GM19395 (cell line): Measurements from ENCODE around the gene ENTHD1.

Source experiments
- ATAC-seq: cut with Tn5 transposase; IDR thresholded peaks from one replicate; pipeline ENCODE4 v1.9.1; 2021; ENCODE audit warnings: mild to moderate bottlenecking, moderate library complexity; ENCODE audit not compliant: unreplicated experiment

The ENTHD1 gene

DNA sequence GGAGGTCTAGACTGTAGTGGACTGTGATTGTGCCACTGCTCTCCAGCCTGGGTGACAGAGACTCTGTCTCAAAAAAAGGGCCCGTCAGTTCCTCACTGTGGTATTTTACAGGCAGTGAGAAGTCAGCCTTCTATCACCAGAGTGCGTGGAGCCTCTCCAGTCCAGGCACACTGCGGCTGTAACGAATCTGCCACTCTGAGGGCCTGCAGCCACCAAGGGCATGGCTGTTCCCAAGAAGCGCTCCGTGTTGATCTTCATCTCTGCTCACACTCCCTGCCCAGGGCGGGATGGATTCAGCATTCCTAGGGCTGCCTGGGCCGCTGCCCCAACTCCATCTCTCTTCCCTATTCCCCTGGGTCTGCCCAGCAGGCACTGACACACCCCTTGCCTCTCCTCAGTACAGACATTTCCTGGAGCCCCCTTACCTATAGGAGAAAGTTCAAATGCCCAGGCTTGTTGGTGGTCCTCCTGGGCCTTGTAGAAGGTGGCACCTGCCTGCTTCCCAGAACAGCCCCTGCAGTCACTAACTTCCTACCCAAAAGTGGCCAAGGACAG lies 174.6 kb downstream of the ENTHD1 start:
- no peak for ATAC-seq

DNA sequence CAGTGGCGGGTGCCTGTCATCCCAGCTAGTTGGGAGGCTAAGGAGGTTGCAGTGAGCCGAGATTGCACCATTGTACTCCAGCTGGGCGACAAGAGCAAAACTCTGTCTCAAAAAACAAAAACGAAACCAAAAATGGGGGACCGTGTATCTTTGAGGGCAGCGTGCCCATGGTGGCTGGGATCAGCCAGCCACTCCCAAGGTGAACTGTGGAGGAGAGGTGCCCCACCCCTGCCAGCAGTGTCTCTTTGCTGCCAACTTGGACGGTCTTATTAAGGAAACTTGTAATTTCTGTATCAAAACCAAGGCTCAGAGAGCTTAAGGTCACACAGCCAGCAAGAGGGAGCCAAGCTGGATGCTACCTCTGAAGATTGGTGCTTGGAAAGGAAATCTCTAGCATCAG lies 175.4 kb downstream of the ENTHD1 start:
- ATAC-seq, result no peak

DNA sequence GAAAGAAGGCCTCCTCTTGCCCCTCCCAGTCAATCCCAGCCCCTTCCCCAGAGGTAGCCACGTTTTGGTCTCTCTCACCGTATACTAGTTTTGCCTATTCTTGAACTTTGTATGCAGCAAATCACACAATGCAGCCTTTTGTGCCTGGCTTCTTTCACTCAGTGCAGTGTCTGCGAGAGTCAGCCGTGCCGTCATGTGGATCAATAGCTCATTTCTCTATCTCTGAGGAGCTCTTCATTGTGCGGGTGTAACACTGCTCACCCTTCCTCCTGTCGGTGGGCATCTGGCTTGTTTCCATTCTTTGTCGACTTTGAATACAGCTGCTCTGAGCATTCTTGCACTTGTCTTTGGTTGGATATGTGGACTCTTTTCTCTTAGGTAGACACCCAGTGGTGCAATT lies 176.5 kb downstream of the ENTHD1 start:
- ATAC-seq, result no peak

DNA sequence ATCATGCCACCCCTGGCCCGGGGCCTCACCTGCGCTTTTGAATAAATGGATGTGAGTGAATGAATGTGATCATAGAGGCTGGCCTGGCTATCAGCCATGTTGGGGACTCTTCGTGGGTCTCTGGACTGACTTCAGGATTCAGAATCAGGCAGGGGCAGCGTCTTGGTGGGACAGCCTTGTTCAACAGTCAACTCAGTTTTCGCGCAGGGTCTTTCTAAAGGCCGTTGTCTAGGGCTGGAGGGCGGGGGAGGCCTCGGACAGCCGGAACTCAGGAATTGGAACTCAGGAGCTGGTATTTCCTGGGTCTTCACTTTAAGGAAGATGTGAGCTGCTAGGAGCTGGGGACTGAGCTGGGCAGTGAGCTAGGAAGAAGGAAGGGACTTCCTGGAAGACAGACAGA lies 177.0 kb downstream of the ENTHD1 start:
- ATAC-seq, result no peak

DNA sequence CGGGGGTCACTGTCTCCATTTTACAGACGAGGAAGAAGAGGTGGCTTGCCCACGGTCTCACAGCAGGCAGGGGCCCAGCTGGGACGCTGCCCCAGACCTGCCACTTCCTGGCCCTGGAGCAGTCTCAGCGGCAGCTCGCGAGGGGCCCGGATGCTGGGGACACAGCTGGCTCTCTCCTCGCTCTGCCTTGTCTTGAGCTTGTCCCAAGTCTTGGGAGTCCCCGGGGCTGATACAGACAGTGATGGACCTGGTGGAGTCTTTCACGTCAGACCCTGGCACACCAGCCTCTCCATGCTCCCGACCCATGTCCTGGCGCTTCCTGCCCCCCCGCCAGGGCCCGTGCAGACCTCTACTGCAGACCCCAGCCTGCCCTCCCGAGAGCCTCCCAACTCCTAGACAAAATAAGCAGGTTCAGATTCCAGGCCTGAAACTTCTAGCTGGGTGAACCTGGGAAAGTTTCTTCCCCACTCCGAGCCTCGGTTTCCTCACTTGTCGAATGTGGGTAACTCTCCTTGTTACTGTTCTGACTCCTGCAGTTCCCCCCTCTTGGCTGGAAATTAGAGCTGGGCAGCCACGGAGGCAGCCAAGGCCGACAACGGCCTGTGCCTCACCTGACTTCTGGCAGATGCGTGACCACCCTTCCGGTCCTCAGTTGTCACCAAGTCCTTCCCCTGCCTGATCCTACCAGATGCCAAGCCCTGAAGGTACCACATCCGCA lies 177.6 kb downstream of the ENTHD1 start:
- ATAC-seq, result no peak

DNA sequence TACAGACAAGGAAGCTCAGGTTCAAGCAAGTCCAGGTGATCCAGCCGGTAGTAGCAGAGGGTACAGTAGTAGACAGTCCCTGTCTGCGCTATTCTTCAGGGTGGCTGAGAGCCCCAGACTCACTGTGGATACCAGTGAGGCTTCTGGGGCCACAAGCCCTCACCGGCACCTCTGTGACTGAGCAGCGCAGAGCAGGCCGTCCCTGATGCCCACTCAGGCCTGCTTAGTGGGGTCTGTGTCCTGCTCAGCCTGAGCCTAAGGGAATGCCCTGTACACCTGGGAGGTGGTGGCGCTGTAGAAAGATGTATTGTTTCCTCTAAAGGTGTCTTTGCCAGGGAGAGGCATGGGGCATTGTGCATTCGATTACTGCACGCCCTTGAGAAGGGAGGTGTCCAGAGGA lies 179.2 kb downstream of the ENTHD1 start:
- ATAC-seq, result no peak

DNA sequence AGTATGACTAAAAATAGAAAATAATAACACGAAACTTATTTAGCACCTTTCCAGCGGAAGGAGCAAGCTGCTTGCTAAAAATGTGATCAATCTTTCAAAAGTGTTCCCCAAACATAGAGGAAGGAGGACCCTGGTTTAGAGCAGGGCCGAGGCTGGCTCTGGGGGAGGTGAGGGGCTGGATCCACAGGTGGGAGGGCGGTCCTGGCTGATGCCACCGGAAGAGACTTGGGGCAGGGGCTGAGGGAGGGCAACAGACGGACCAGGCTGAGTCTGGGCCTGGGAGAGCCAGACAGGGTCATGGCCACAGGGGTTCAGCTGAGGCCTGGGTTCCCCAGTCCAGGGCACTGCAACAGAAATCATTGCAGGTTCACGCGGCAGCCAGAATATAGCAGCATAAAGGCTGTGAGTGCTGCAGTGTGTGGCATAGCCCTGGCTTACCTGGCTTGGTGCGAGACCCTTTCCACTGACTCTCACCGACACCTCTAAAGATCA lies 179.7 kb downstream of the ENTHD1 start:
- no peak for ATAC-seq

DNA sequence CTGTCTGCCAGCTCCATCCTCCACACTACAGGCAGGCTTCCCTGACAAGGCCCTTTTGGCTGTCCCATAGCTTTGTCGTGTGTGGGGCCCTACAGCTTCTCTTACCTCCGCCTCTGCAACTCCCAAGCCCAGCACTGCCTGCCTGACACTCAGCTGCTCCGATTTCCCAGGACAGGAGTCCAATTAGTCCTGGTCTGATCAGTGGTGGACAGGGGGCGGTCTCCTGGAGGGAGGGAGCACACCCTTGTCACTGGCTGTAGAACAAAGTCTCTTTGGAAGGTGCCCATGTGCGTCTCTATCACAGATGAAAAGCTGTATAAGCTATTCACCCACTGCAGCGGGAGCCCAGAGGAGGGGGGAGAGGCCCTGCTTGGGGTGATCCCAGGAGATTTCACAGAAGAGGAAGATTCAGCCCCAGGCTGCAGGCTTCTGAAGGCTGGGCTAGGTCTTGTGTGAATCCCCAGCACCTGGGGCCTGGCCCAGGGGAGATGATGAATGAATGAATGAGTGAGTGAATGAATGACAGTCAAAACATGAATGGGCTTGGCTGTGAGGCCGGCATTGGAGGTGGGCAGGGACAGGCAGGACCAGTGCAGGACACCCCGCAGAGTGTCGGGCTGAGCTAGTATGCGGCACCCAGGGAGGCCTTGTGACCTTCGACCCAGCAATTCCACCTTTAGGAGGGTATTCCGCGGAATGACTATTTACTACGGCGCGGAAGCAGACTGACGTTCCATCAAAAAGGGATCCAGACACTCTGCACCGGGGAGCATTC lies 180.6 kb downstream of the ENTHD1 start:
- ATAC-seq, result no peak

DNA sequence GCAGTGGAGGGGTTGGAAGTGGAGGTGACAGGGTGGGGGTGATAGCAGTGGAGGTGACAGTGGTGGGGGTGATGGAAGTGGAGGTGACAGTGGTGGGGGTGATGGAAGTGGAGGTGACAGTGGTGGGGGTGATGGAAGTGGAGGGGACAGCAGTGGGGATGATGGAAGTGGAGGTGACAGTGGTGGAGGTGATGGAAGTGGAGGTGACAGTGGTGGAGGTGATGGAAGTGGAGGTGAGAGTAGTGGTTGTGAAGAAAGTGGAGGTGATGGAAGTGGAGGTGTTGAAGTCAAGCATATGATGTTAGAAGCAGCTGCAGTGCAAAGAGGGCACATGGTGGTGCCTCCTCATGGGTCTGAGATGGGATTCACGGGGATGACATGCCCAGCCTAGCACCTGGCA lies 181.5 kb downstream of the ENTHD1 start:
- no peak for ATAC-seq

DNA sequence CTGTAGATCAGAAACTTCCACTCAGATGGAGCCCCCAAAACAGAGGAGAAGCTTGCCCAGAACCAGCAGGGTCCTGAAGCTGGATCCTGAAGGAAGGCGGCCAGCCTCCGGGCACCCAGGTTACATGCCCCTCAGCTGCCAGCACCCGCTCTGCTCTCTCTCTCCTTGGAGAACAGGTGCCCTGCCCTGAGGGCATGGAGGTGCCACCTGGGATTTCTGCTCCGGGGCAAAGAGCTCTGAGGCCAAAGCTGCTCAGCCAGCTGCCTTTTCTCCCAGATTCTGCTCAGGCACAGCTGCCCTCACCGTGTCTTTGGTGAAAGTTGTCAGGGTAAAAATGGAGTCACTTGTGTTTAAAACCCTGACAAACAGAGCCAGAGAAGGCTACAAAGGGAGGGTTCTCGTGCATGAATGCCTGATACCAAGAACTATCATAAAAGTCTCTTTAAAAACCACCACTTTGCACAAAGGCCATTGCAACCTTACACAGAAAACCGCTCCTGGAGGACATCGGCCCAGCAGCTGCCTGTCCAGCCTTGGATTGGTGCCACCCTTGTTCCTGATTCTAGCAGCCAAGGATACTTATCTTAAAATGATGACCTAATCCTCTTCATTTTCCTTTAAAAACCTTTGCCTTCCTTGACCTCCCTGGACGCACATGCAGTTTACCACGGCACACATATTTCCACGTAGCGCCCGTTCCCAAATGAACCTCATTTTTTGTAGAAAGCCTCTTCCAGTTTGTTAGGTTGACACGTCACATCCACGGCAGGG lies 183.0 kb downstream of the ENTHD1 start:
- no peak for ATAC-seq

DNA sequence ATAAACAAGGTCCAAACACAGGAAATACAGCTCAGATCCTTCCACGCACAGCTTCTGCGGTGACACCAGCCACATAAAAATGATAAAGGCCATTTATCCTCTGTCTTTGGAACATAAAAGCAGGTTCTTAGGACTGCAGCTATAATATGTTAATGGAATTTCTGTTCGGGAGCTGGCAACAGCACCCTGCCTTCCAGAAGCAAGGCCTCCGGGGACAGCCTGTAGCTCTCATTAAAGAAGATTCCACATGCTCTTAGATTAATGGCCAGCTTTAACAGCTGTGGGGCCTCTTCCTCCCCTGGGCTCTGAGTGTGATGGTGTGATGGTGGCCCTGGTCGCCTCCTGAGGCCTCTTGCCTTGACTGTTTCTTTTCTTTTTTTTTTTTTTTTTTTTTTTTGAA lies 185.7 kb downstream of the ENTHD1 start:
- ATAC-seq, result no peak

DNA sequence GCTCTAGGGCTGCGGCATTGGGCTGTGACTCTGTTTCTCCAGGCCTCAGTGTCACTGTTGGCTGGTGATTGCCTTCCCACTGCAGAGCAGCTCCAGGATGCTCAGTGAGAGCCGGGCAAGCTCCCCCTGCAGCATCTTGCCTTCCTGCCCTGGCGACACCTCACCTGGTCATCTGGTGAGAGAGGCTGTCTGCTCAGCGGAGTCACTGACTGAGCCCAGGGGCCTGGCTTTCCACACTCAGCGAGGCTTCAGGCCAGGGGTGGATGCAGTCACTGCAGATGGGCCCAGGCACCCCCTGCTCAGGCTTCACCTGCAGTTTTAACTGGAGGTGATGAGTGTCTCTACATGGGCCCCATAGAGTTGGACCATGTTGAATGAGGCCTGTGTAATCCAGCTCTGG lies 186.2 kb downstream of the ENTHD1 start:
- no peak for ATAC-seq

DNA sequence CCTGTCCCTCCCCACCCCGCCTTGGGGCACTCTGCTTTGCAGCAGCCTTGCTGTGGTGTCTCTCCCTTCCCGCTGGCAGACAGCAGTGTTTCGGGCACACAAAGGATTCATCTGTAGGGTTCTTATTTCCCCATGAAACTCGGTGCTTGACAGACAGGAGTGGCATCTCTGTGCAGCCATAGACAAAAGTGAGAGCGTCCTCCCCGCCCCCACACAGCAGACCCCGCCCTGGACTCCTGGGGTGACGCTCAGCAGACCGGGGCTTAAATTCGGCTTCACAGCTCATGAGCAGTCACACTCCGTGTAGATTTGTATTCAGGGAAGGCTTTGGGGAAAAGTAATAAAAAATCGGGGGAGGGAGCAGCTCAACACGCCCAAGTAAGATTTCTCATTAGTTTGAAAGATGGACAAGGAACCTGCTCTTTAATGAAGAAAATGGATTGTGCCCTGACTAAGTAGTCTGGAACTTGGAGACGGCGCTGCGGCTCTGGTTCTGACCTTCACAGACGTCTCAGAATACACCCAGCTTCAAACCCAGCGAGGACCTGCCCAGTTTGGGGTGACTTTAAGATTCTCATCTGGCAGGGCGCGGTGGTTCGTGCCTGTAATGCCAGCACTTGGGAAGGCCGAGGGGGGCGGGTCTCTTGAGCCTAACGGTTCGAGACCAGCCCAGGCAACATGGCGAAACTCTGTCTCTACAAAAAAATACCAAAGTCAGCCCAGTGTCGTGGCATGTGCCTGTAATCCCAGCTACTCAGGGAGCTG lies 187.0 kb downstream of the ENTHD1 start:
- no peak for ATAC-seq

DNA sequence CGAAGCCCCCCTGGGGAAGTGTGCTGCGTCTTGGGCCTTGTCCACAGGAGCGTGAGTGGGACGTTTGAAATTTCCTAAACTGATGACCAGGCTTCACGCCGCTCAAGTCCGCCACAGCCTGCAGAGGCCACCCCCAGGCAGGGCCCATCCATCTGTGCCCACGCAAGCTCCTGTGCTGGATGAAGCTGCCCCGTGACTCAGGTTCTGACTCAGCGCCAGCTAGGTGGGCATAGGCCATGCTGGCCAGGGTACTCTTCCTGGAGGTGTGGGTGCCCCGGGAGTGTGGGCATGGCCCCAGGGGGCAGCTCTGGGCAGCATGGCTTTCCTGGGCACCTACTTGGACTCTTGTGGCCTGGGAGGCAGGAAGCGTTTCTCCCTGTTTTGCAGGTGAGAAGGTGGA lies 188.2 kb downstream of the ENTHD1 start:
- no peak for ATAC-seq

DNA sequence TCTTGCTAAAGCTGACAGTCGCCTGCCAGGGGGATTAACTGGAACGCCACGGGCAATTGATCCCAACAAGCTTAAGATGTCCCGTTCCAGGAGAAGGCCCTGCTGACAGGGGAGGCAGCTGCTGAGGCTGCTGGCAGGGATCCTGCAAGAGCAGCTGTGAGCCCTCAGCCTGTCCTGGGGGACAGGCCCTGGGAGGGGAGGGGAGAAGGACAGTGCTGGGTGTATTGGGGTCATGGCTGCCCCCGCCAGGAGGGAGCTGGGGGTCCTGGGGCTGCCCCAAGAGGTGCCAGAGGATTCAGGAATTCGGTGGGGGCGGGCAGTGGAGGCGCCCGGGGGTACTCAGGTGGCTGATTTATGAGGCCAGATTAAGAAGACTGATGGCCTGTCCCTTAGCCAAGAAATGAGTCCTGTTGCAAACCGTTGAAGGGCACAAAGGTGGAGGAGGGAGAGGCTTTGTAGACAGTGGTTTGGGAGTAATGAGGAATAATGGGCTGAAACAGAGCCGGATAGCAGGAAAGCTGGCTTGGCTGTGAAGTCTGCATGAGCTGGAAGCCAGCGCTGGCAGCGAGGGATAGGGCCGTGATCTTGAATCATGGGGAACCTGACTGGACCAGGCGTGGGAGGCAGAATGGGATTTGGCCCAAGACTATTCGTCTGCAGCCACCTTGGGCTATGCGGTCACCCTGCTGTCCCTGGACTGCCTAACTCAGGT lies 189.5 kb downstream of the ENTHD1 start:
- ATAC-seq, result no peak

DNA sequence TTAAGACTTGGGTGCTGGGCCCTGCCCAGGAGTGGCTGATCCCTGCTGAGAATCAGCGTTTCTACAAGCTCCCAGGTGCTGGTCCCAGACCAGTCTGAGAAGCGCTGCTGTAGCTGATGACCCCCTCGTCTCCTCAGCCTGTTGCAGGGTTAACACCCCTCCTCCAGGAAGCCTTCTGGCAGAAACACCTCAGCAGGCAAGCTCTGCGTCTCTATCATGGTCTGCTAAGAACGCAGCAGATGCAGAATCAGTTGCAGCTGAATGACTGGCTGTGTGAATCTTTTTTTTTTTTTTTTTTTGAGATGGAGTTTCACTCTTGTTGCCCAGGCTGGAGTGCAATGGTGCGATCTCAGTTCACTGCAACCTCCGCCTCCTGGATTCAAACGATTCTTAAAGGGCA lies 190.5 kb downstream of the ENTHD1 start:
- no peak for ATAC-seq

DNA sequence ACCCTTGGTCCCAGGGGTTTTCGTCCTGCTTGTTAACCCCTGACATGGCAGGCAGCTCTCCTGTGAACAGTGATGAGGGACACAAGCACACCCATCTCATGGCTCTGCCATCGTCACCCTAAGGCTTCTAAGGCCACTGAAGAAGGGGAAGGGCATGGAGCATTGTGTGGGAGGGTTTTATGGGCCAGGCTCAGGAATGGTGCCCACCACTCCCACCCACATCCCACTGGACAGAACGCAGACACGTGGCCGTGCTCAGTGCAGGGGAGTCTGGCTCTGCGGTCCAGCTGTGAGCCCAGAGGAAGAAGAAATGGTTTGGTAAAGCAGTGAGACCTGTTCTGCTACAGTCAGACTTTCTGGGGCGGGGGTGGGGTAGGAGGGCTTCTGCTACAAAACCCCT lies 193.0 kb downstream of the ENTHD1 start:
- ATAC-seq, result no peak

DNA sequence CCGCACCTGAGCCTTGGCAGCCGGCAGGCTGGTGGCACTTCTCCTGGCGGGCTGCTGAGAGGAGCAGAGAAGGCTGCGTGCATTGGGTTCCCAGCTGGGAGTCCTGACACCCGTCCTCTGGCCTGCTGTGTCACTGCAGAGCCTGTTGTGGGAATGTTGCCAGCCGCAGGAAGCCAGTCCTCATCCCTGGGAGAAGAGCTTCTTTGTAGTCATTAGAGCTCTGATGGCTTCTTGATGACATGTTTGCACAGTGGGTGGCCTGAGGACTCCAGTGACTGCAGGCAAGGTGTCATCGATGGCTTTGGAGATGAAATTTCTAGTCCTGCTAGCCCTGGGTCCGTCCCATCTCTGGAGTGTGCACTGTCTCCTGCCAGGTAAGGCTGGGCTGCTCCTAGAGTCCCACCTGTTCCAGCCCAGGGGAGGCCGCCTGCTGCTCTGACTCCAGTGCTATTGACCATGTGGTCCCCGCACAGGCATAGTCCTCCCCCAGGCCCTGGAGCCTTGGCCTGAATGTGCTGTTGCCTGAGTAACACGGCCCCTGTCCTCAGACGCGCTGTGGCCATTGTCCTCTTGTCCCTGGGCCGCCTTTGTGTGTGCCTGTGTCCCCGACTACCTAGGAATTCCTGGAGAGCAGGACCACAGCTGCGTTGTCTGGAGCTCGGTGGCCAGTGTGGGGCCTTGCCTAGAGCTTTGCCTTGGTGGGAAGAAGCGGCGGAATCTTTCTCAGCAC lies 193.8 kb downstream of the ENTHD1 start:
- ATAC-seq, result no peak

DNA sequence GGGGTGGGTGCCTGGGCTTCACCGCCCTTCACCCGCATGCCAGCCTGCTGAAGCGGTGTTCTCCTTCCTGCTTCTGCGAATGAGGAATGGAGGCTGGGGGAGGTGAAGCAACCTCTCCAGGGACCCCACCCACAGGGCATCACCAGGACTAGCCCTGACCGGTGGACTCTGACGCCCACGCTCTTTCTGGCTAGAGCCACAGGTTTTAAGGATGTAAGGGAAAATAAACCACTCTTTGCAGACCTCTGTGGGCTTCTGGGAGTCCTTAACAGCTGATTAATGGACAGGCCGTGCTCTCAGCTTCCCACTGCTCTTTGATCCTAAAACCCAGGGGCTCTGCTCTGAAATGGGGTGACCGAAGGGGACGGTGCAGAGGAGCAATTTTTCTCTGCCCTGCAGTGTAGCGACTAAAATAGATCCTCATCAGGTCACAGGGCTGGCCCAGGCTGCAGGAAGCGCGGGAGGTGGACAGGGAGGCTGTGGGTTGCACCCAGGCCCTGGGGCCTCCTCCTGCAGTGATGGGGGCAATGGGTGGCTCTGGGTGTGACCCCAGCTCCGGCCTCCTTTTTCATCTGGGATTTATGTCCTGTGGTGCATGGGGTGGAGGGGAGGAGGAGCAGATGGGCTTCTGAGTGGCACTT lies 195.7 kb downstream of the ENTHD1 start:
- no peak for ATAC-seq
